K562 (cell line): ENCODE results near the gene GLIPR2. TPM values are rescaled to one million over a fixed set of nuclear protein-coding genes. Genes with fewer than 3 reads are reported as not detected.

Source experiments
- ATAC-seq: fragments of 200-7000 bp; cut with Tn5 transposase; 3 replicates; pipeline ENCODE4 v1.9.1; 2020; ENCODE audit warnings: moderate library complexity
- BruUV-seq: library from RNA; stranded (reverse); fragments of 400-500 nt; replicated peaks from 2 replicates; lab custom pipeline; 2021; lab: Mats Ljungman, UMichigan
- CTCF ChIA-PET: fragments of 300-600 bp; formaldehyde crosslinking; extraction: SDS; loops from one replicate; lab custom pipeline; 2021; ENCODE audit warnings: low intra/inter-chr PET ratio; lab: Yijun Ruan, JAX
- POLR2A ChIA-PET: fragments of 300-600, 350-650 bp; sonication (Branson Sonifier 250); formaldehyde crosslinking; extraction: SDS; loops from one replicate; lab custom pipeline; 2021; ENCODE audit warnings: antibody characterized with exemption, inconsistent platforms; lab: Yijun Ruan, JAX
- DNase-seq, 4 experiments: peaks; one replicate each; pipeline versions ENCODE4 v3.0.0 to v3.0.0-alpha.2; 2011 to 2018; ENCODE audit warnings: low spot score in 3 of 4, mixed read lengths in 3 of 4; ENCODE audit errors: extremely low read depth in 1 of 4
- FAIRE-seq: peaks from 2 replicates; lab custom pipeline; 2011; peaks lifted over from hg19 to GRCh38; lab: Jason Lieb, UNC
- H2AFZ ChIP-seq: 2 replicates; pipeline ENCODE4 v1.6.0; 2011; ENCODE audit warnings: low read depth, low read length, control low read depth, inconsistent platforms
- H3K27ac ChIP-seq: fragments of 200-600 bp; 3 replicates; pipeline ENCODE4 v1.8.0; 2011; ENCODE audit warnings: low read depth, mild to moderate bottlenecking, control low read depth, inconsistent platforms, low read length, moderate library complexity, mixed read lengths; ENCODE audit errors: extremely low read depth
- H3K27me3 ChIP-seq, 2 experiments: fragments of 300-600 bp in 1 of 2; 2 replicates in 1 of 2; 3 replicates in 1 of 2; pipeline versions ENCODE4 v1.6.0 to v1.8.0; 2011; ENCODE audit warnings: inconsistent platforms in 2 of 2, low read length in 2 of 2, mild to moderate bottlenecking in 1 of 2, mixed read lengths in 1 of 2, moderate library complexity in 1 of 2; ENCODE audit not compliant: control insufficient read depth in 2 of 2, insufficient read depth in 2 of 2
- H3K36me3 ChIP-seq: fragments of 300-600 bp; 3 replicates; pipeline ENCODE4 v1.8.0; 2011; ENCODE audit warnings: mild to moderate bottlenecking, low read length, inconsistent platforms; ENCODE audit not compliant: control insufficient read depth, insufficient read depth
- H3K4me1 ChIP-seq, 2 experiments: fragments of 200-600 bp in 1 of 2; replicated peaks in 1 of 2; 2 replicates in 1 of 2; 3 replicates in 1 of 2; pipeline versions ENCODE4 v1.5.1 to v1.8.0; 2011; ENCODE audit warnings: inconsistent platforms in 2 of 2, low read length in 2 of 2, mild to moderate bottlenecking in 1 of 2, mixed read lengths in 1 of 2, moderate library complexity in 1 of 2; ENCODE audit not compliant: control insufficient read depth in 2 of 2, insufficient read depth in 2 of 2
- H3K4me2 ChIP-seq: 2 replicates; pipeline ENCODE4 v1.6.1; 2011; ENCODE audit warnings: low read length, control low read depth, inconsistent platforms, mixed read lengths; ENCODE audit not compliant: insufficient read depth
- H3K4me3 ChIP-seq: fragments of 200-600 bp; sonication (generic), shearing (Covaris generic); 2 replicates; pipeline ENCODE4 v1.5.1; 2016; ENCODE audit warnings: control low read depth, inconsistent platforms
- H3K79me2 ChIP-seq: fragments of 200-600 bp; 3 replicates; pipeline ENCODE4 v1.8.0; 2011; ENCODE audit warnings: low read length, inconsistent platforms; ENCODE audit not compliant: control insufficient read depth, insufficient read depth
- H3K9ac ChIP-seq, 2 experiments: 2 replicates each; pipeline versions ENCODE4 v1.6.0 to v1.6.1; 2011; ENCODE audit warnings: low read depth in 2 of 2, low read length in 2 of 2, control low read depth in 1 of 2, inconsistent platforms in 1 of 2, mild to moderate bottlenecking in 1 of 2, mixed read lengths in 1 of 2; ENCODE audit not compliant: insufficient read depth in 1 of 2
- H3K9me1 ChIP-seq: one replicate; pipeline ENCODE4 v1.6.0; 2011; ENCODE audit warnings: inconsistent platforms, mild to moderate bottlenecking, low read length, moderate library complexity; ENCODE audit not compliant: control insufficient read depth, insufficient read depth
- H3K9me3 ChIP-seq: replicated peaks from 2 replicates; pipeline ENCODE4 v1.5.1; 2011; ENCODE audit warnings: low read depth, low read length, inconsistent platforms; ENCODE audit not compliant: control insufficient read depth, insufficient read depth
- H4K20me1 ChIP-seq: replicated peaks from 2 replicates; pipeline ENCODE4 v1.6.1; 2011; ENCODE audit warnings: low read length, inconsistent platforms, mixed read lengths; ENCODE audit not compliant: control insufficient read depth, insufficient read depth
- EGR1 ChIP-seq: fragments of 450-650 bp; conservative IDR thresholded peaks from 2 replicates; pipeline ENCODE4 v1.6.1; 2017; ENCODE audit warnings: mild to moderate bottlenecking
- L3MBTL2 ChIP-seq: fragments of 450-650 bp; IDR thresholded peaks from 2 replicates; pipeline ENCODE4 v1.6.1; 2016; ENCODE audit warnings: mild to moderate bottlenecking, moderate library complexity
- MBD2 ChIP-seq: sonication (generic); IDR thresholded peaks from 2 replicates; pipeline ENCODE4 v1.6.1; 2016; ENCODE audit warnings: low read depth, borderline replicate concordance
- MCM5 ChIP-seq: fragments of 450-650 bp; IDR thresholded peaks from 2 replicates; pipeline ENCODE4 v1.6.1; 2016; ENCODE audit warnings: low read depth
- RBM15 ChIP-seq: fragments of 200-400 bp; formaldehyde crosslinking; IDR thresholded peaks from 2 replicates; pipeline ENCODE4 v1.6.1; 2018; ENCODE audit warnings: mild to moderate bottlenecking, low read length, moderate library complexity; ENCODE audit not compliant: insufficient read depth
- RFX1 ChIP-seq: fragments of 450-650 bp; IDR thresholded peaks from 2 replicates; pipeline ENCODE4 v1.6.1; 2016; ENCODE audit warnings: mild to moderate bottlenecking, moderate library complexity
- ZNF121 ChIP-seq: sonication (generic); formaldehyde crosslinking; conservative IDR thresholded peaks from 2 replicates; pipeline ENCODE4 v1.8.0; 2022; ENCODE audit warnings: missing genetic modification reagents
- ZNF140 ChIP-seq: fragments of 250-450 bp; sonication (Bioruptor Pico); IDR thresholded peaks from 2 replicates; pipeline ENCODE4 v1.8.0; 2021; ENCODE audit warnings: moderate library complexity, mild to moderate bottlenecking, inconsistent platforms
- ZNF146 ChIP-seq: IDR thresholded peaks from one replicate; pipeline ENCODE4 v1.6.1; 2018; ENCODE audit warnings: missing compliant biosample characterization; ENCODE audit not compliant: unreplicated experiment
- ZNF175 ChIP-seq: fragments of 200-800 bp; sonication (Bioruptor generic); IDR thresholded peaks from 2 replicates; pipeline ENCODE4 v1.6.1; 2016; ENCODE audit warnings: low read depth, mild to moderate bottlenecking, missing genetic modification characterization, missing compliant biosample characterization
- ZNF184 ChIP-seq: sonication (generic); formaldehyde crosslinking; IDR thresholded peaks from 2 replicates; pipeline ENCODE4 v1.5.0; 2020; ENCODE audit warnings: missing genetic modification reagents
- ZNF586 ChIP-seq: fragments of 450-650 bp; formaldehyde crosslinking; conservative IDR thresholded peaks from 2 replicates; pipeline ENCODE4 v1.4.0; 2020; ENCODE audit warnings: mild to moderate bottlenecking, moderate library complexity
- ZNF77 ChIP-seq: fragments of 250-450 bp; sonication (Bioruptor Pico); IDR thresholded peaks from 2 replicates; pipeline ENCODE4 v1.5.0; 2020
- WGBS: fragments of 100-300 bp; shearing (Covaris generic); methylation state at CpG from one replicate; pipeline ENCODE4 v1.1.6; 2016; ENCODE audit warnings: low coverage, mixed read lengths; ENCODE audit not compliant: insufficient coverage; ENCODE audit errors: missing lambda C conversion rate; 5-methylcytosine and 5-hydroxymethylcytosine counted together
- in situ Hi-C: fragments of 300-500 bp; cut with MboI; formaldehyde crosslinking; loops from 4 replicates; pipeline ENCODE4 v1.15.0; 2018; ENCODE audit warnings: inconsistent platforms, mixed read lengths
- intact Hi-C: fragments of 100-400 bp; cut with micrococcal nuclease; formaldehyde crosslinking; loops from 2 replicates; pipeline ENCODE4 v1.14.2; 2022
- polyA plus RNA-seq, 8 experiments: library from polyadenylated mRNA; depleted of rRNA in 4 of 8; stranded (reverse) in 5 of 8; unstranded in 3 of 8; fragments of >200 nt; fragmentation: Nextera tagmentation in 2 of 8; fragmentation: Illumina TruSeq in 1 of 8; extraction: Ambion mirVana in 2 of 8; extraction: Trizol in 1 of 8; gene quantifications; 2 replicates each; pipeline versions ENCODE4 v1.2.1 to v1.2.3, GENCODE V29; 2011 to 2014; ENCODE audit warnings: inconsistent platforms in 1 of 8, missing spikeins in 1 of 8
- total RNA-seq, 7 experiments: library from RNA; depleted of rRNA in 6 of 7; stranded (reverse); fragments of >200 nt in 6 of 7; fragmentation: Illumina TruSeq in 2 of 7; extraction: Trizol in 2 of 7; gene quantifications; 2 replicates each; pipeline versions ENCODE4 v1.2.1 to v1.2.3, GENCODE V29; 2011 to 2021; ENCODE audit warnings: low replicate concordance in 1 of 7
- TF ChIP-seq, protein P1 (sequence below): sonication (generic); formaldehyde crosslinking; IDR thresholded peaks from 2 replicates; pipeline ENCODE4 v1.4.0; 2020; ENCODE audit warnings: mild to moderate bottlenecking, missing genetic modification reagents
- TF ChIP-seq, protein P2 (sequence below): fragments of 450-650 bp; formaldehyde crosslinking; IDR thresholded peaks from 2 replicates; pipeline ENCODE4 v1.4.0; 2020; ENCODE audit warnings: mild to moderate bottlenecking, moderate library complexity
- TF ChIP-seq, protein P3 (sequence below): fragments of 250-450 bp; sonication (Bioruptor Pico); IDR thresholded peaks from 2 replicates; pipeline ENCODE4 v1.8.0; 2022; ENCODE audit warnings: inconsistent platforms, mild to moderate bottlenecking, moderate library complexity, borderline replicate concordance
- TF ChIP-seq, protein P4 (sequence below): sonication (generic); formaldehyde crosslinking; IDR thresholded peaks from 2 replicates; pipeline ENCODE4 v1.8.0; 2023; ENCODE audit warnings: mild to moderate bottlenecking, missing genetic modification reagents

Gene GLIPR2
- total and polyA plus RNA-seq, 9 of the 15 experiments (the other 6 are each of a cell fraction or from before 2014, with no cell fraction given): 1.4 to 8.8 (median 2.9) TPM

DNA sequence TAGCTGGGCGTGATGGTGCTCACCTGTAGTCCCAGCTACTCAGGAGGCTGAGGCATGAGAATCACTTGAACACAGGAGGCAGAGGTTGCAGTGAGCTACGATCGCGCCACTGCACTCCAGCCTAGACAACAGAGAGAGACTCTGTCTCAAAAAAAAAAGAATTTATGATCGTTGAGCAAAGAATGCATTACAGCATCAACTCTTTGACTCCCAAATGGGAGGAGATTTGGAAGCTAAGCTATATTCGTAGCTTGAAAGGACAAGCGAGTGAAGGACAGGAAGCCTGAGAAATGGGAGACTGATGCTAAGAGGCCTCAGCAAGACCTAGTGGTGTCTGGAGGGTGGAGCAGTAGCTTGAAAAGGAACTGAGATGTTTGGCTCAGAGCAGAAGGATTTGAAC, 22.4 kb downstream of the GLIPR2 start:
- 81% methylated on average over 7 of the region's 7 CpGs for WGBS
- 0 out of 2 replicates have a peak, but pooled peaks cover 1% of the 10 kb centered on the region for H3K9me3 ChIP-seq
- H3K4me2 ChIP-seq: no peak overlapping the region
- no peak overlapping the region for H3K27ac ChIP-seq
- H2AFZ ChIP-seq: no peak overlapping the region
- no peak overlapping the region for H3K4me3 ChIP-seq
- peaks cover 3 to 6% of the 10 kb centered on the region in 2 experiments; a peak in 4 of 5 replicates for H3K4me1 ChIP-seq
- no TSS peak for BruUV-seq
- H3K9me1 ChIP-seq: no peaks in the 10 kb centered on the region
- H3K36me3 ChIP-seq: no peaks in the 10 kb centered on the region
- H4K20me1 ChIP-seq: no peaks in the 10 kb centered on the region
- intact Hi-C loops (no loop called here), in situ Hi-C loops (no loop called here)
- ChIA-PET CTCF (no interaction called here), POLR2A (interaction anchor here (0.6 kb wide), 1 partner anchor 686 kb away, joined by 3 read pairs; no protein-coding TSS in a partner anchor)
- no peak overlapping the region for H3K9ac ChIP-seq
- H3K79me2 ChIP-seq: no peaks in the 10 kb centered on the region
- H3K27me3 ChIP-seq: no peaks in the 10 kb centered on the region
- no peak for TF ChIP-seq RFX1
- no peak for TF ChIP-seq ZNF586
- TF ChIP-seq ZNF77 (CRISPR knock-in tag): no peak
- no peak for TF ChIP-seq MCM5
- TF ChIP-seq, protein P1, sequence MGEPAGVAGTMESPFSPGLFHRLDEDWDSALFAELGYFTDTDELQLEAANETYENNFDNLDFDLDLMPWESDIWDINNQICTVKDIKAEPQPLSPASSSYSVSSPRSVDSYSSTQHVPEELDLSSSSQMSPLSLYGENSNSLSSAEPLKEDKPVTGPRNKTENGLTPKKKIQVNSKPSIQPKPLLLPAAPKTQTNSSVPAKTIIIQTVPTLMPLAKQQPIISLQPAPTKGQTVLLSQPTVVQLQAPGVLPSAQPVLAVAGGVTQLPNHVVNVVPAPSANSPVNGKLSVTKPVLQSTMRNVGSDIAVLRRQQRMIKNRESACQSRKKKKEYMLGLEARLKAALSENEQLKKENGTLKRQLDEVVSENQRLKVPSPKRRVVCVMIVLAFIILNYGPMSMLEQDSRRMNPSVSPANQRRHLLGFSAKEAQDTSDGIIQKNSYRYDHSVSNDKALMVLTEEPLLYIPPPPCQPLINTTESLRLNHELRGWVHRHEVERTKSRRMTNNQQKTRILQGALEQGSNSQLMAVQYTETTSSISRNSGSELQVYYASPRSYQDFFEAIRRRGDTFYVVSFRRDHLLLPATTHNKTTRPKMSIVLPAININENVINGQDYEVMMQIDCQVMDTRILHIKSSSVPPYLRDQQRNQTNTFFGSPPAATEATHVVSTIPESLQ (CRISPR knock-in tag): no peak
- no peak for TF ChIP-seq ZNF175 (CRISPR knock-in tag)
- TF ChIP-seq, protein P2, sequence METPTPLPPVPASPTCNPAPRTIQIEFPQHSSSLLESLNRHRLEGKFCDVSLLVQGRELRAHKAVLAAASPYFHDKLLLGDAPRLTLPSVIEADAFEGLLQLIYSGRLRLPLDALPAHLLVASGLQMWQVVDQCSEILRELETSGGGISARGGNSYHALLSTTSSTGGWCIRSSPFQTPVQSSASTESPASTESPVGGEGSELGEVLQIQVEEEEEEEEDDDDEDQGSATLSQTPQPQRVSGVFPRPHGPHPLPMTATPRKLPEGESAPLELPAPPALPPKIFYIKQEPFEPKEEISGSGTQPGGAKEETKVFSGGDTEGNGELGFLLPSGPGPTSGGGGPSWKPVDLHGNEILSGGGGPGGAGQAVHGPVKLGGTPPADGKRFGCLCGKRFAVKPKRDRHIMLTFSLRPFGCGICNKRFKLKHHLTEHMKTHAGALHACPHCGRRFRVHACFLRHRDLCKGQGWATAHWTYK (CRISPR knock-in tag): no peak
- no peak for TF ChIP-seq ZNF184 (CRISPR knock-in tag)
- no peak for TF ChIP-seq ZNF146 (CRISPR knock-in tag)
- TF ChIP-seq, protein P3, sequence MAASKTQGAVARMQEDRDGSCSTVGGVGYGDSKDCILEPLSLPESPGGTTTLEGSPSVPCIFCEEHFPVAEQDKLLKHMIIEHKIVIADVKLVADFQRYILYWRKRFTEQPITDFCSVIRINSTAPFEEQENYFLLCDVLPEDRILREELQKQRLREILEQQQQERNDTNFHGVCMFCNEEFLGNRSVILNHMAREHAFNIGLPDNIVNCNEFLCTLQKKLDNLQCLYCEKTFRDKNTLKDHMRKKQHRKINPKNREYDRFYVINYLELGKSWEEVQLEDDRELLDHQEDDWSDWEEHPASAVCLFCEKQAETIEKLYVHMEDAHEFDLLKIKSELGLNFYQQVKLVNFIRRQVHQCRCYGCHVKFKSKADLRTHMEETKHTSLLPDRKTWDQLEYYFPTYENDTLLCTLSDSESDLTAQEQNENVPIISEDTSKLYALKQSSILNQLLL (CRISPR knock-in tag): no peak
- TF ChIP-seq, protein P4, sequence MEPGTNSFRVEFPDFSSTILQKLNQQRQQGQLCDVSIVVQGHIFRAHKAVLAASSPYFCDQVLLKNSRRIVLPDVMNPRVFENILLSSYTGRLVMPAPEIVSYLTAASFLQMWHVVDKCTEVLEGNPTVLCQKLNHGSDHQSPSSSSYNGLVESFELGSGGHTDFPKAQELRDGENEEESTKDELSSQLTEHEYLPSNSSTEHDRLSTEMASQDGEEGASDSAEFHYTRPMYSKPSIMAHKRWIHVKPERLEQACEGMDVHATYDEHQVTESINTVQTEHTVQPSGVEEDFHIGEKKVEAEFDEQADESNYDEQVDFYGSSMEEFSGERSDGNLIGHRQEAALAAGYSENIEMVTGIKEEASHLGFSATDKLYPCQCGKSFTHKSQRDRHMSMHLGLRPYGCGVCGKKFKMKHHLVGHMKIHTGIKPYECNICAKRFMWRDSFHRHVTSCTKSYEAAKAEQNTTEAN (CRISPR knock-in tag): no peak
- TF ChIP-seq RBM15: no peak
- no peak for TF ChIP-seq L3MBTL2
- TF ChIP-seq MBD2: no peak
- TF ChIP-seq ZNF140 (CRISPR knock-in tag): no peak
- no peak for TF ChIP-seq EGR1
- no peak for TF ChIP-seq ZNF121 (CRISPR knock-in tag)
- no peak for FAIRE-seq
- no peak for DNase-seq
- no peak for ATAC-seq
